SK-N-SH (cell line): Measurements from ENCODE around the gene ACVR1C. TPM values are rescaled to one million over a fixed set of nuclear protein-coding genes. Genes with fewer than 3 reads are reported as not detected.

ENCODE experiments used
- CTCF ChIA-PET: fragments of 300-600, 350-600 bp; formaldehyde crosslinking; extraction: SDS; loops from one replicate; lab custom pipeline; 2021; lab: Yijun Ruan, JAX
- POLR2A ChIA-PET: fragments of 350-600 bp; sonication (Branson Sonifier 250); formaldehyde crosslinking; extraction: SDS; loops from one replicate; lab custom pipeline; 2020; ENCODE audit warnings: antibody characterized with exemption, inconsistent platforms; lab: Yijun Ruan, JAX
- DNase-seq: peaks from one replicate; pipeline ENCODE4 v3.0.0; 2012
- H2AFZ ChIP-seq: fragments of 200-600 bp; sonication (generic); 2 replicates; pipeline ENCODE4 v1.8.1; 2016; ENCODE audit warnings: antibody characterized with exemption, mild to moderate bottlenecking, low read depth
- H3F3A ChIP-seq: fragments of 200-600 bp; sonication (generic); replicated peaks from 2 replicates; pipeline ENCODE3; 2016; ENCODE audit warnings: antibody characterized with exemption, mild to moderate bottlenecking; ENCODE audit not compliant: insufficient read depth
- H3K27ac ChIP-seq, 2 experiments: fragments of 200-500 bp in 1 of 2; fragments of 200-600 bp in 1 of 2; sonication (Bioruptor generic) in 1 of 2; sonication (generic), shearing (Covaris generic) in 1 of 2; 2 replicates each; pipeline versions ENCODE4 v1.5.1 to v1.6.1; 2014 to 2016; ENCODE audit warnings: low read depth in 2 of 2, inconsistent platforms in 1 of 2, low read length in 1 of 2, mild to moderate bottlenecking in 1 of 2, mixed read lengths in 1 of 2
- H3K27me3 ChIP-seq: fragments of 200-600 bp; sonication (generic), shearing (Covaris generic); 2 replicates; pipeline ENCODE4 v1.6.1; 2016; ENCODE audit warnings: mixed run types; ENCODE audit not compliant: insufficient read depth
- H3K36me3 ChIP-seq, 2 experiments: fragments of 200-500 bp in 1 of 2; fragments of 200-600 bp in 1 of 2; sonication (Bioruptor generic) in 1 of 2; sonication (generic) in 1 of 2; replicated peaks in 1 of 2; 2 replicates each; pipeline versions ENCODE3 to v1.5.1; 2014 to 2016; ENCODE audit warnings: low read length in 1 of 2, mild to moderate bottlenecking in 1 of 2; ENCODE audit not compliant: insufficient read depth in 2 of 2, control insufficient read depth in 1 of 2
- H3K4me1 ChIP-seq, 2 experiments: fragments of 200-500 bp in 1 of 2; fragments of 200-600 bp in 1 of 2; sonication (Bioruptor generic) in 1 of 2; sonication (generic), shearing (Covaris generic) in 1 of 2; 2 replicates each; pipeline versions ENCODE4 v1.5.1 to v1.6.1; 2014 to 2016; ENCODE audit warnings: low read depth in 1 of 2, low read length in 1 of 2, mixed run types in 1 of 2; ENCODE audit not compliant: insufficient read depth in 2 of 2, control insufficient read depth in 1 of 2
- H3K4me2 ChIP-seq: fragments of 200-600 bp; sonication (generic), shearing (Covaris generic); 2 replicates; pipeline ENCODE4 v1.6.1; 2017; ENCODE audit warnings: mixed run types
- H3K4me3 ChIP-seq, 2 experiments: fragments of 200-500 bp in 1 of 2; fragments of 200-600 bp in 1 of 2; sonication (Bioruptor generic) in 1 of 2; sonication (generic), shearing (Covaris generic) in 1 of 2; 2 replicates each; pipeline versions ENCODE4 v1.5.1 to v1.8.1; 2014 to 2016; ENCODE audit warnings: low read depth in 2 of 2, inconsistent platforms in 1 of 2, low read length in 1 of 2, mild to moderate bottlenecking in 1 of 2, mixed read lengths in 1 of 2, moderate library complexity in 1 of 2
- H3K79me2 ChIP-seq: fragments of 200-600 bp; sonication (generic); 2 replicates; pipeline ENCODE4 v1.8.1; 2017; ENCODE audit warnings: mild to moderate bottlenecking; ENCODE audit not compliant: insufficient read depth
- H3K9ac ChIP-seq: fragments of 200-600 bp; sonication (generic); 2 replicates; pipeline ENCODE4 v1.6.1; 2017; ENCODE audit warnings: mixed run types
- H3K9me2 ChIP-seq: fragments of 200-600 bp; sonication (generic); 2 replicates; pipeline ENCODE4 v1.6.1; 2017; ENCODE audit warnings: mixed run types
- H3K9me3 ChIP-seq: fragments of 200-600 bp; sonication (generic); 2 replicates; pipeline ENCODE4 v1.6.1; 2017; ENCODE audit warnings: mixed run types, mild to moderate bottlenecking, moderate library complexity
- H4K20me1 ChIP-seq: fragments of 200-600 bp; sonication (generic); 2 replicates; pipeline ENCODE4 v1.6.1; 2017; ENCODE audit warnings: mild to moderate bottlenecking, mixed run types; ENCODE audit not compliant: insufficient read depth
- GATA2 ChIP-seq: sonication (generic); formaldehyde crosslinking; IDR thresholded peaks from 2 replicates; pipeline ENCODE4 v1.5.0; 2020; ENCODE audit warnings: mild to moderate bottlenecking, missing genetic modification reagents
- MEF2A ChIP-seq: IDR thresholded peaks from 2 replicates; pipeline ENCODE4 v1.4.0; 2012; ENCODE audit warnings: low read depth, borderline replicate concordance
- POLR2AphosphoS5 ChIP-seq: IDR thresholded peaks from 2 replicates; pipeline ENCODE4 v1.6.1; 2012; ENCODE audit warnings: low read depth, low read length
- SIN3A ChIP-seq: IDR thresholded peaks from 2 replicates; pipeline ENCODE4 v1.6.1; 2012; ENCODE audit warnings: low read depth, mild to moderate bottlenecking, low read length, moderate library complexity, borderline replicate concordance
- SMC3 ChIP-seq: IDR thresholded peaks from 2 replicates; pipeline ENCODE4 v1.6.1; 2012; ENCODE audit warnings: low read depth, low read length, improper control_type of control experiment
- TAF1 ChIP-seq: IDR thresholded peaks from 2 replicates; pipeline ENCODE4 v1.6.1; 2012; ENCODE audit warnings: low read depth, mild to moderate bottlenecking, low read length, moderate library complexity, borderline replicate concordance
- TCF12 ChIP-seq: IDR thresholded peaks from 2 replicates; pipeline ENCODE4 v1.4.0; 2012
- YY1 ChIP-seq: IDR thresholded peaks from 2 replicates; pipeline ENCODE4 v1.4.0; 2012; ENCODE audit warnings: low read depth, mild to moderate bottlenecking
- polyA plus RNA-seq, 3 experiments: library from polyadenylated mRNA; depleted of rRNA; stranded (reverse); fragments of >200 nt; gene quantifications; 2 replicates each; pipeline ENCODE4 v1.2.3, GENCODE V29; 2012
- TF ChIP-seq, protein P1 (sequence below): IDR thresholded peaks from 2 replicates; pipeline ENCODE4 v1.6.1; 2012; ENCODE audit warnings: mild to moderate bottlenecking, low read depth, low read length, moderate library complexity
- TF ChIP-seq, protein P2 (sequence below): IDR thresholded peaks from 2 replicates; pipeline ENCODE4 v1.4.0; 2012; ENCODE audit warnings: low read depth, borderline replicate concordance
- TF ChIP-seq, protein P3 (sequence below): IDR thresholded peaks from 2 replicates; pipeline ENCODE4 v1.4.0; 2012; ENCODE audit warnings: low read depth
- TF ChIP-seq, protein P4 (sequence below): IDR thresholded peaks from 2 replicates; pipeline ENCODE4 v1.4.0; 2012; ENCODE audit warnings: low read depth, borderline replicate concordance

The ACVR1C gene
- polyA plus RNA-seq, 1 of the 3 experiments (the other 2 are of a cell fraction), result 0.03 TPM

DNA sequence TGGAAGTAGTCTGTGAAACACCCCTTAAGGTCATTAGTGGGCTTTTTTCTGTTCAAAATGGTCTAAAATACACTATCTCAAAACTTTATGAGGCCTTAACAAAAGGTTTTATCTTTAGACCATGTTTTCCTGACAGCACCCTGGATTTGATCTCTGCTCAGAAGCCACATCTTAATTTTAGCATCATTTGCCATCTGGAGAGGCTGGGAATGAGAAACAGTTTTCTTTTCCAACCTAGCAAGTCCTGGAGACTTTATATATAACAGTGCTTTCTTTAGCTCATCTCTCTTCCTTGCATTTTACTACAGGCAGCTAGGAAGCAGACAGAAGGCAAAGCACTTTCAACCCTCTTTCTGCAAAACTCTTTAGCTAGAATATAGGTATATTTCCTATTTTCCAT lies 122.1 kb downstream of the ACVR1C start:
- CTCF ChIA-PET, result interaction anchor here (1.3 to 3.0 kb wide), 2 partner anchors 14 to 518 kb away, joined by 4 to 14 read pairs; no protein-coding TSS in a partner anchor
- H4K20me1 ChIP-seq, result no peaks in the 10 kb centered on the region
- no peaks in the 10 kb centered on the region for H3K9me3 ChIP-seq
- H3K36me3 ChIP-seq, result no peaks in the 10 kb centered on the region
- POLR2A ChIA-PET, result no interaction called here
- H3K4me2 ChIP-seq, result no peak overlapping the region
- no peak overlapping the region for H3K27ac ChIP-seq
- no peaks in the 10 kb centered on the region for H3K9me2 ChIP-seq
- no peaks in the 10 kb centered on the region for H3F3A ChIP-seq
- H2AFZ ChIP-seq, result no peak overlapping the region
- no peak for DNase-seq
- no peak overlapping the region for H3K9ac ChIP-seq
- no peaks in the 10 kb centered on the region; the same call in 1 of the 2 replicates for H3K27me3 ChIP-seq
- no peak overlapping the region for H3K4me3 ChIP-seq
- TF ChIP-seq POLR2AphosphoS5, result no peak
- no peak for TF ChIP-seq GATA2
- no peak for TF ChIP-seq MEF2A
- TF ChIP-seq, protein P1, sequence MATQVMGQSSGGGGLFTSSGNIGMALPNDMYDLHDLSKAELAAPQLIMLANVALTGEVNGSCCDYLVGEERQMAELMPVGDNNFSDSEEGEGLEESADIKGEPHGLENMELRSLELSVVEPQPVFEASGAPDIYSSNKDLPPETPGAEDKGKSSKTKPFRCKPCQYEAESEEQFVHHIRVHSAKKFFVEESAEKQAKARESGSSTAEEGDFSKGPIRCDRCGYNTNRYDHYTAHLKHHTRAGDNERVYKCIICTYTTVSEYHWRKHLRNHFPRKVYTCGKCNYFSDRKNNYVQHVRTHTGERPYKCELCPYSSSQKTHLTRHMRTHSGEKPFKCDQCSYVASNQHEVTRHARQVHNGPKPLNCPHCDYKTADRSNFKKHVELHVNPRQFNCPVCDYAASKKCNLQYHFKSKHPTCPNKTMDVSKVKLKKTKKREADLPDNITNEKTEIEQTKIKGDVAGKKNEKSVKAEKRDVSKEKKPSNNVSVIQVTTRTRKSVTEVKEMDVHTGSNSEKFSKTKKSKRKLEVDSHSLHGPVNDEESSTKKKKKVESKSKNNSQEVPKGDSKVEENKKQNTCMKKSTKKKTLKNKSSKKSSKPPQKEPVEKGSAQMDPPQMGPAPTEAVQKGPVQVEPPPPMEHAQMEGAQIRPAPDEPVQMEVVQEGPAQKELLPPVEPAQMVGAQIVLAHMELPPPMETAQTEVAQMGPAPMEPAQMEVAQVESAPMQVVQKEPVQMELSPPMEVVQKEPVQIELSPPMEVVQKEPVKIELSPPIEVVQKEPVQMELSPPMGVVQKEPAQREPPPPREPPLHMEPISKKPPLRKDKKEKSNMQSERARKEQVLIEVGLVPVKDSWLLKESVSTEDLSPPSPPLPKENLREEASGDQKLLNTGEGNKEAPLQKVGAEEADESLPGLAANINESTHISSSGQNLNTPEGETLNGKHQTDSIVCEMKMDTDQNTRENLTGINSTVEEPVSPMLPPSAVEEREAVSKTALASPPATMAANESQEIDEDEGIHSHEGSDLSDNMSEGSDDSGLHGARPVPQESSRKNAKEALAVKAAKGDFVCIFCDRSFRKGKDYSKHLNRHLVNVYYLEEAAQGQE, result no peak
- TF ChIP-seq TAF1, result no peak
- TF ChIP-seq, protein P2, sequence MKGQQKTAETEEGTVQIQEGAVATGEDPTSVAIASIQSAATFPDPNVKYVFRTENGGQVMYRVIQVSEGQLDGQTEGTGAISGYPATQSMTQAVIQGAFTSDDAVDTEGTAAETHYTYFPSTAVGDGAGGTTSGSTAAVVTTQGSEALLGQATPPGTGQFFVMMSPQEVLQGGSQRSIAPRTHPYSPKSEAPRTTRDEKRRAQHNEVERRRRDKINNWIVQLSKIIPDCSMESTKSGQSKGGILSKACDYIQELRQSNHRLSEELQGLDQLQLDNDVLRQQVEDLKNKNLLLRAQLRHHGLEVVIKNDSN, result no peak
- no peak for TF ChIP-seq YY1
- TF ChIP-seq, protein P3, sequence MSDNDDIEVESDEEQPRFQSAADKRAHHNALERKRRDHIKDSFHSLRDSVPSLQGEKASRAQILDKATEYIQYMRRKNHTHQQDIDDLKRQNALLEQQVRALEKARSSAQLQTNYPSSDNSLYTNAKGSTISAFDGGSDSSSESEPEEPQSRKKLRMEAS, result no peak
- TF ChIP-seq, protein P4, sequence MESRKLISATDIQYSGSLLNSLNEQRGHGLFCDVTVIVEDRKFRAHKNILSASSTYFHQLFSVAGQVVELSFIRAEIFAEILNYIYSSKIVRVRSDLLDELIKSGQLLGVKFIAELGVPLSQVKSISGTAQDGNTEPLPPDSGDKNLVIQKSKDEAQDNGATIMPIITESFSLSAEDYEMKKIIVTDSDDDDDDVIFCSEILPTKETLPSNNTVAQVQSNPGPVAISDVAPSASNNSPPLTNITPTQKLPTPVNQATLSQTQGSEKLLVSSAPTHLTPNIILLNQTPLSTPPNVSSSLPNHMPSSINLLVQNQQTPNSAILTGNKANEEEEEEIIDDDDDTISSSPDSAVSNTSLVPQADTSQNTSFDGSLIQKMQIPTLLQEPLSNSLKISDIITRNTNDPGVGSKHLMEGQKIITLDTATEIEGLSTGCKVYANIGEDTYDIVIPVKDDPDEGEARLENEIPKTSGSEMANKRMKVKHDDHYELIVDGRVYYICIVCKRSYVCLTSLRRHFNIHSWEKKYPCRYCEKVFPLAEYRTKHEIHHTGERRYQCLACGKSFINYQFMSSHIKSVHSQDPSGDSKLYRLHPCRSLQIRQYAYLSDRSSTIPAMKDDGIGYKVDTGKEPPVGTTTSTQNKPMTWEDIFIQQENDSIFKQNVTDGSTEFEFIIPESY, result no peak
- TF ChIP-seq TCF12, result no peak
- no peak for TF ChIP-seq SIN3A
- TF ChIP-seq SMC3, result no peak
- no peaks in the 10 kb centered on the region for H3K79me2 ChIP-seq
- no peaks in the 10 kb centered on the region for H3K4me1 ChIP-seq
